NAMALWA (cell line): ENCODE data around the gene AHCYL2.
"Not testable (repeated sequence)": the region's sequence is repeated elsewhere in the genome, so short reads cannot be mapped to it uniquely, and the experiment has no call there.

Experiments used
- DNase-seq: peaks from one replicate; pipeline ENCODE4 v3.0.0-alpha.2; 2015; ENCODE audit warnings: low spot score

The AHCYL2 gene

GRCh38 chr7:129385116-129385515, 160.3 kb downstream of the AHCYL2 start:
- DNase-seq: no peak

- no peak for DNase-seq
Observed at GRCh38 chr7:129385598-129385997, 160.8 kb downstream of the AHCYL2 start.

GRCh38 chr7:129386506-129386905, 161.7 kb downstream of the AHCYL2 start:
- DNase-seq: no peak

- no peak for DNase-seq
Observed at GRCh38 chr7:129387537-129387936, 162.7 kb downstream of the AHCYL2 start.

- DNase-seq: no peak
Observed at GRCh38 chr7:129388333-129389098, 163.7 kb downstream of the AHCYL2 start.

- no peak for DNase-seq
Observed at GRCh38 chr7:129389829-129390228, 165.0 kb downstream of the AHCYL2 start.

GRCh38 chr7:129390314-129390713, 165.5 kb downstream of the AHCYL2 start:
- no peak for DNase-seq

- no peak for DNase-seq
Observed at GRCh38 chr7:129391546-129392171, 166.8 kb downstream of the AHCYL2 start.

- DNase-seq: no peak
Observed at GRCh38 chr7:129393255-129393654, 168.4 kb downstream of the AHCYL2 start.

- no peak for DNase-seq
Observed at GRCh38 chr7:129394101-129394500, 169.3 kb downstream of the AHCYL2 start.

GRCh38 chr7:129394982-129395914, 170.4 kb downstream of the AHCYL2 start:
- no peak for DNase-seq

- no peak for DNase-seq
Observed at GRCh38 chr7:129401228-129401966, 176.6 kb downstream of the AHCYL2 start.

- DNase-seq: peak; percentile 33
Observed at GRCh38 chr7:129401967-129402860, 177.4 kb downstream of the AHCYL2 start.

GRCh38 chr7:129405527-129405926, 180.7 kb downstream of the AHCYL2 start:
- DNase-seq: no peak

- not testable (repeated sequence) for DNase-seq
Observed at GRCh38 chr7:129410238-129410637, 185.4 kb downstream of the AHCYL2 start.

GRCh38 chr7:129412501-129412900, 187.7 kb downstream of the AHCYL2 start:
- DNase-seq: no peak

GRCh38 chr7:129417073-129417472, 192.2 kb downstream of the AHCYL2 start:
- no peak for DNase-seq

- DNase-seq: no peak
Observed at GRCh38 chr7:129421717-129422250, 197.0 kb downstream of the AHCYL2 start.

- DNase-seq: no peak
Observed at GRCh38 chr7:129422727-129423126, 197.9 kb downstream of the AHCYL2 start.

GRCh38 chr7:129423700-129424410, 199.0 kb downstream of the AHCYL2 start:
- DNase-seq: peak; percentile 17
